Measurements from ENCODE around the gene PDE4D.
"Not testable (repeated sequence)": the region's sequence is repeated elsewhere in the genome, so short reads cannot be mapped to it uniquely, and the experiment has no call there.

Gene PDE4D

DNA sequence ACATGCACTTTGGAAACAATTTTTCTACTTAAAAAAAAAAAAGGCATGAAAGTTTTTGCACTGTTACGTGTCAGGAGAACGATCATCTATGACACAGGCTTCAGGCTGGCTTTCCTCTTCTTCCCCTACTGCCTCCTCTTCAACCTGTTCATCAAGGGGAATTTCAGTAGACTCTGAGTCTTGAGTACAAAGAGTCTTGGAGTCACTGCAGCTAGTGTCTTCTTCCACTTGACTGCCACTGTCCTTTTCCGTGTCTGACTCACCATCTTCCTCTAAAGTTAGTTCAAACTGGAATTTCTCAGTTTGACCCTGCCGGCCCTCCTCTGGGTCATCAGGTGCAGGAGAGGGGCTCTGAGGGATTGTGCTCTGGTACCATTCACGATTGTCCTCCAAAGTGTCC is 918.9 kb downstream of the PDE4D start:
- DNase-seq, result no peak

GRCh38 chr5:58974083-58974482 is 919.4 kb downstream of the PDE4D start:
- DNase-seq, result no peak

DNA sequence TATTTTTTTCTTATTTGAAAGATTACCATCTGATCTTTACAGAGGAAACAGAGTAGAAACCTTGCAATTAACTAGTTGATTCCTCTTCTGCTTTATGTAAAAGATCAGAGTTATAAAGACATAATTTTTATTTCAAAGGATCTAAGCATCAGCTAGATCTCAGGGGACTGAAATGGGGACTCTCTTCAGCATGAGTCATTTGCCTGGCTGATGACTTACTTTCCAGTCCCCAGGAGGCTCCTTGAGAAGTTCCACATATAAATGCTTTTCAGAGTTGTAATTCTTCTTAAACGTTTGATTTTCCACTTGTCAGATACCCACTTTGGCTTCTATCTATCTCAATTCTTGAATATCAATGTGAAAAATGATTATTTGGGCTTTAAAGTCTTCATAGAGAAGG is 921.2 kb downstream of the PDE4D start:
- no peak for DNase-seq

GRCh38 chr5:58970766-58971165 is 922.8 kb downstream of the PDE4D start:
- no peak for DNase-seq

GRCh38 chr5:58969795-58970194 is 923.7 kb downstream of the PDE4D start:
- DNase-seq, result no peak

DNA sequence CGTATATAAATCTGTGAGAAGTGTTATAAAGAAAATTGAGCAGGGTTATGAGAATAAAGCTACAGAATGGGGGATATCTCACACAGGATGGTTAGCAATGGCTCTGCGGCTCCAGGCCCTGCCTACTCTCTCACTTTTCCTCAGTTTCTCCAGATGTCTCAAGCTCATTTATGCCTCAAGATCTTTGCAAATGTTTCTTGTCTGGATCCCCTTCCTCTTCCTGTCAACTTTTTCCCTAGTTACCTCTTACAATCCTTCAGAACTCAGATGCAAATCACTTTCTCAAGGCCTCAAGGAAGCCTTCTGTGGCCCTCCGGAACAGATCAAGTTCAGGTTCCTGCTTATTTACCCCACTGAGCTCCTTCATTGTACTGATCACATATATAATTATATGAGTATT is 924.3 kb downstream of the PDE4D start:
- DNase-seq, result no peak

- DNase-seq, result no peak
Observed at GRCh38 chr5:58968350-58968749, 925.2 kb downstream of the PDE4D start.

DNA sequence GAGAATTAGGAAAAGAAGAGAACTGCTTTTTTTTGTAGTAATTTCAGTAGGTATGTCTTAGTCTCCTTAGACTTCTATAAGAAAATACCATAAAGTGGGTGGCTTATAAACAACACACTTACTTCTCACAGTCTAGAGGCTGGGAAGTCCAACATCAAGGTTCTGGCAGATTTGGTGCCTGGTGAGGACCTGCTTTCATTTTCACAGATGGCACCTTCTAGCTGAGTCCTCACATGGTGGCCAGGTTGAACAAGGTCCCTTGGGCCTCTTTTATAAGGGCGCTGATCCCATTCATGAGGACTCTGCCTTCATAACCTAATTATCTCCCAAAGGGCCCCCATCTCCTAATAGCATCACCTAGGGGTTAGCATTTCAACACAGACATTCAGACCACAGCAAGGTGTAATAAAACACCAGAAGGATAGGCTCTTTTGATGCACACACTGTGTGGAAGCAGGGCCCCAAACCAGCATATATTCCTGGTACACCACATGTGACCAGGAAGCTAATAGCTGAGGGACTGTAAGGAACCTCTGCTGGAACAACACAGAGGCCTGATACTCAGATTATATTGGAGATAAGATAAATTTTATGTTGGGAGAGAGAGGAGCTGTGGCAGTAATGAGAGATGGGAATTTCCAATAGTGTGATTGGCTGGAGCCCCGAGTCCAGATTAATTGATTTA is 925.8 kb downstream of the PDE4D start:
- no peak for DNase-seq

DNA sequence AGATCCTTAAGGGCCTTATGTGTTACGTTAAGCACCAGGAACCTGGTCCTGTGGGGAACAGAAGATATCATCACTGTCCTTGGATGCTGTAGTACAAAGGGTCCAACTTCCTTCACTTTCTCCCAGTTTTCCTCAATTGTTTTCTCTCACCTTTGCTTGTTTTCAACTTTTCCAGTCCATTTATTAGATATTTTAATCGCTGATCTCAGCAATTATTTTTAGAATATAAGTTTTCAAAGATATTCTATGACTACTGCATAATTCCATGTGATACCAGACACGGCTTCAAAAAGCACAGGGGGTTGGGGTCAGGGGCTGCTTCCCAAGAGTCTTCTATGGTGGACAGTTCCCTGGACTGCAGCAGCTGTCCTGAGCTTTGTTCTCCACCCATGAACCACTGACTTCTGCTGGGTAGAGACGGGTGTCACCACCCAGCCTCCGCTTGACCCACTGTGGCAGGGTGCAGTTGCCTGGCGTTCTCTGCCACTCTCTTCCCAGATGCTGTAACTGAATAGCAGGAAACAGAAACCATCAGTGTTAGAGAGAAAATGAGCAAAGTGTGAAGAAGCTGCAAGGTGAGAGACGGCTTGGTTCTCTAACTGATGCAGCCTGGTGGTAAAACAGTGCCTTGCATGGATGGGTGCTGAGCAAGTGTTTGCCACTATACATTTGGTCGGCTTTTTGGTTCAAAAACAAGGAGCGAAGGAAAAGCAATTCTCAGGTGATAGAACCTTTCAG is 927.7 kb downstream of the PDE4D start:
- no peak for DNase-seq

- DNase-seq, result no peak
Observed at GRCh38 chr5:58963821-58964220, 929.7 kb downstream of the PDE4D start.

DNA sequence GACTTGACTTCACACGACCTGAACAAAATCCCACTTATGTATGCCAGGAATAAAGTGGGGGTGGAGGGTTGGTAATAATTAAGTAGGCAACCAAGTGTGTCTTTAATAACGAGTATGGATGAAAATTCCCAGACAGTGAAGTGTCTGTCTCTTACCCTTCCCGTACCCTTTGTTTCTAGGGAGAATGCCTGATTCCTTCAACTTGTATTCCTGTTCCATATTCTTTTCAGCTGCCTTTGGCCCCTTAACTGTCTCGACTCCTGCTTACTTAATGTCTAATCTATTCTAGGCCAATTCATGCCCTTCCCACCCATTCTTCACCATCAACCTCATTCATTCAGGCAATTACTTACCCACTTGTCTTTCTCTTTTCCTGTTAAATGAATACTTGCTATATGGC is 930.2 kb downstream of the PDE4D start:
- DNase-seq, result no peak

DNA sequence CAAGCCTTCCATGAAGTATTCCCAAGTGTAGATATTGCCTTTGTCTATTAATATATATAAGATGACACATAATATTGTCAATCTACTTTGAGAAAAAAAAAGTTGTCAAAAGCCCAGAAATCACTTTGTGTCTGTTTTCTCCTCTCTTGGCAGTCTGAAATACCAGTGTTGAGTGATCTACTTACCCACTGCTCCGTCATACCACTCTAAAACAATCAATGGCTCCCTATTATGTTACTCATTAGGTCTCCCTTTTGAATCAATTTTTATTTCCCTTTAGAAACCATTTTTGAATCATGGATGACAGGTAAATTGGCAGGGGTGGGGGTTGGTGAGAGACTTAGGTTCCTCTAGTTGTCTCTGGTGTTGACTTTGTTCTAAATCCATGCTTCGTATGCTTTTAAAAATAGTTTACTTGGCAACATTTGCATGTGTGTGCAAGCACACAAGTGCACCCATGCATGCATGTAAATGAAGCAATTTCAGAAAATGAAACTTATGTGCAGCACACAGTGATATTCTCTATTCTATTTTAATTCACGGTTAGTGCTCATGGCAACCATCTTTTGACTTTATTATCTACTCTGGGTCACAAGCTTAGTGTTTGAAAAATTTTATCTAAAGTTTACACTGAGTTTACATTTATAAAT is 931.8 kb downstream of the PDE4D start:
- DNase-seq, result no peak

DNA sequence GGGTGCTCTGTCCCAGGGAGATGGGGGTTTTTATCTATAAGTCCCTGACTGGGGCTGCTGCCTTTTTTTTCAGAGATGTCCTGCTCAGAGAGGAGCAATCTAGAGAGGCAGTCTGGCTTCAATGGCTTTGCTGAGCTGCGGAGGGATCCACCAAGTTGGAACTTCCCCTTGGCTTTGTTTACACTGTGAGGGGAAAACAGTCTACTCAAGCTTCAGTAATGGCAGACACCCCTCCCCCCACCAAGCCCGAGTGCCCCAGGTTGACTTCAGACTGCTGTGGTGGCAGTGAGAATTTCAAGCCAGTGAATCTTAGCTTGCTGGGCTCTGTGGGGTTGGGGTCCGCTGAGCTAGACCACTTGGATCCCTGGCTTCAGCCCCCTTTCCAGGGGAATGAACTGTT is 934.8 kb downstream of the PDE4D start:
- DNase-seq, result no peak

- DNase-seq, result not testable (repeated sequence)
Observed at GRCh38 chr5:58953218-58953617, 940.3 kb downstream of the PDE4D start.

DNA sequence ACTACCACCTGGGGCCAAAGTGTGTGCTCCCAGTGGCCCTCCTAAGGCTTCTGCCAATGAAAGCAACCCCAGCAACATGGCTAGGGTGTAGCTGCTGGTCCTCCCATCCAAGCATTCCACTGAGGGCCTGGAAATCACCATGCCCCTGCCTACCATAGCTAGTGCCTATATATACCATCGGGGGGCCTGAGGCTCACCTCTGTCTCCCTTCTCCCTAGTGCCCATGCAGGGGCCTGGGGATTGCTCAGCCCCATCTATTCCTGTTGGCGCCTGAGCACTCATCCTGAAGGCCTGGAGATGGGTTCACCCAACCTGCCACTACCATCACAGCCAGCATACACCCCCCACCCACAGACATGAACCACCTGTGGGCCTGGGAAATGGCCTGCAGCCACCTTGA is 943.3 kb downstream of the PDE4D start:
- DNase-seq, result no peak

- DNase-seq, result no peak
Observed at GRCh38 chr5:58946230-58946629, 947.3 kb downstream of the PDE4D start.

DNA sequence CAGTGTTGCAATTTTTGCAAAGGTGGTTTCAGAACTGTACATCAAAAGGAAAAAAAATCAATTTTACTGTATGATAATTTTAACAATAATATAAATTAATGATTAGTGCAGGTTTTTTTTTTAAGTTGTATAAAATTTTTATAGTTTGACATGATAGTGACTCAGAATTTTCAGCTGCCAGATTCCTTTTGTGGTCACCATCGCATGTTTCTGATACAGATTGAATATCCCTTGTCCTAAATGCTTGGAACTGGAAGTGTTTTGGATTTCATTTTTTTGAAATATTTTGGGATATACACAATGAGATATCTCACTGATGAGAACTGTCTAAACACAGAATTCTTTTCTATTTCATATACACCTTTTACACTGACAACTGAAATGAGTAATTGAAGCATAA is 949.3 kb downstream of the PDE4D start:
- no peak for DNase-seq

DNA sequence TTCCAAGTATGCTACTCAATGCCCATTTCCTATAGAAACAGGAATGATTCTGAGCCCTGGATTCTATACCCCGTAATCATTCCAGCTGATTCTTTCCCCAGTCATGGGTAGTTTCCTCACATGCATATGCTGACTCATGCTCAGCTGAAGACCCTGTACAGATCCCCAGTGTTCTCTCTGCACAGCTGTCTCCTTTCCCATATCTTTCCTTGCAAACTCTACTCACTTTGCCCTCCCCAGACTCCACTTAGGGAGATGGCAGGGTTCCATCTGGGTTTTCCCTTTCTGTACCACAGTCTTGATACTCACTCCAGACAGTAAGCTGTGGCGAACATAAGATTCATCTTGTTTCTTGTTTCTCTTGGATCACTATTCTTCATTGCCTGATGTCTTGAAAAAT is 953.1 kb downstream of the PDE4D start:
- DNase-seq, result no peak

DNA sequence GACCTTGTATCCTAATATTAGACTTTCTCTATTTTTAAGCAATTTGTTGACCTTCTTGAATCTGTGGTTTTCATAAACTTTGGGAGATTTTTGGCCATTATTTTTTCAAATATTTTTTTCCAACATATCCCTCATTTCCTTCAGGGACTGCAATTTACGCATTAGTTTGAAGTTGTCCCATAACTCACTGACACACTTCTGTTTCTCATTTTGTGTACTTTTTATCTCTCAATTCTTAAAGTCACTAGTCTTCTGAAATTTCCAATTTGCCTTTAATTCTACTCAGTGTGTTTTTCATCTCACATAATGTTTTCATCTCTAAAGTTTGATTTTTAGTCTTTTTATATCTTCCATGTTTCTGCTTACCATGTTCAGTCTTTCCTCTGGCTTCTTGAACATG is 953.9 kb downstream of the PDE4D start:
- DNase-seq, result no peak

- DNase-seq, result no peak
Observed at GRCh38 chr5:58938563-58939424, 954.7 kb downstream of the PDE4D start.

- no peak for DNase-seq
Observed at GRCh38 chr5:58937031-58937681, 956.4 kb downstream of the PDE4D start.

- no peak for DNase-seq
Observed at GRCh38 chr5:58934629-58935097, 958.9 kb downstream of the PDE4D start.
